DND-41 (cell line): ENCODE data around the gene TRIP13.

ENCODE experiments used
- ATAC-seq: fragments of 200-7000 bp; cut with Tn5 transposase; 3 replicates; pipeline ENCODE4 v1.9.1; 2021; ENCODE audit warnings: low read depth; ENCODE audit not compliant: insufficient read depth
- DNase-seq: peaks from one replicate; pipeline ENCODE4 v3.0.0-alpha.2; 2020
- H2AFZ ChIP-seq: 2 replicates; pipeline ENCODE4 v1.6.0; 2012; ENCODE audit warnings: low read depth, low read length
- H3K27ac ChIP-seq: 2 replicates; pipeline ENCODE4 v1.5.1; 2012; ENCODE audit warnings: low read length, inconsistent platforms
- H3K27me3 ChIP-seq: fragments of 200-600 bp; sonication (generic); 2 replicates; pipeline ENCODE4 v1.6.0; 2012; ENCODE audit warnings: low read length, mild to moderate bottlenecking, inconsistent platforms; ENCODE audit not compliant: insufficient read depth, poor library complexity
- H3K36me3 ChIP-seq: 2 replicates; pipeline ENCODE4 v1.5.1; 2012; ENCODE audit warnings: low read length, inconsistent platforms; ENCODE audit not compliant: insufficient read depth
- H3K4me1 ChIP-seq: 2 replicates; pipeline ENCODE4 v1.5.1; 2012; ENCODE audit warnings: mild to moderate bottlenecking, low read length; ENCODE audit not compliant: insufficient read depth
- H3K4me2 ChIP-seq: 2 replicates; pipeline ENCODE4 v1.6.0; 2012; ENCODE audit warnings: mild to moderate bottlenecking, moderate library complexity, low read length, inconsistent platforms; ENCODE audit not compliant: insufficient read depth
- H3K4me3 ChIP-seq, 2 experiments: fragments of 200-600 bp in 1 of 2; shearing (Covaris generic) in 1 of 2; 2 replicates each; pipeline ENCODE4 v1.5.1; 2012 to 2016; ENCODE audit warnings: inconsistent platforms in 2 of 2, low read length in 2 of 2, mild to moderate bottlenecking in 2 of 2, low read depth in 1 of 2, moderate library complexity in 1 of 2
- H3K79me2 ChIP-seq: 2 replicates; pipeline ENCODE4 v1.6.0; 2012; ENCODE audit warnings: low read length, inconsistent platforms; ENCODE audit not compliant: insufficient read depth
- H3K9ac ChIP-seq: 2 replicates; pipeline ENCODE4 v1.6.0; 2012; ENCODE audit warnings: low read depth, mild to moderate bottlenecking, inconsistent platforms, low read length, moderate library complexity
- H3K9me3 ChIP-seq: 2 replicates; pipeline ENCODE4 v1.5.1; 2012; ENCODE audit warnings: low read length, moderate library complexity, mild to moderate bottlenecking, inconsistent platforms; ENCODE audit not compliant: insufficient read depth, severe bottlenecking
- H4K20me1 ChIP-seq: 2 replicates; pipeline ENCODE4 v1.6.0; 2012; ENCODE audit warnings: low read length; ENCODE audit not compliant: insufficient read depth
- EZH2 ChIP-seq: IDR thresholded peaks from 3 replicates; pipeline ENCODE4 v1.6.1; 2012; ENCODE audit warnings: borderline replicate concordance, low read depth, mild to moderate bottlenecking, moderate library complexity, low read length, inconsistent platforms; ENCODE audit not compliant: severe bottlenecking
- TF ChIP-seq, protein P1 (sequence below): IDR thresholded peaks from 2 replicates; pipeline ENCODE4 v1.5.1; 2012; ENCODE audit warnings: borderline replicate concordance, low read length, moderate library complexity, mild to moderate bottlenecking; ENCODE audit not compliant: poor library complexity, severe bottlenecking; ENCODE audit errors: extremely low read depth

The TRIP13 gene

DNA sequence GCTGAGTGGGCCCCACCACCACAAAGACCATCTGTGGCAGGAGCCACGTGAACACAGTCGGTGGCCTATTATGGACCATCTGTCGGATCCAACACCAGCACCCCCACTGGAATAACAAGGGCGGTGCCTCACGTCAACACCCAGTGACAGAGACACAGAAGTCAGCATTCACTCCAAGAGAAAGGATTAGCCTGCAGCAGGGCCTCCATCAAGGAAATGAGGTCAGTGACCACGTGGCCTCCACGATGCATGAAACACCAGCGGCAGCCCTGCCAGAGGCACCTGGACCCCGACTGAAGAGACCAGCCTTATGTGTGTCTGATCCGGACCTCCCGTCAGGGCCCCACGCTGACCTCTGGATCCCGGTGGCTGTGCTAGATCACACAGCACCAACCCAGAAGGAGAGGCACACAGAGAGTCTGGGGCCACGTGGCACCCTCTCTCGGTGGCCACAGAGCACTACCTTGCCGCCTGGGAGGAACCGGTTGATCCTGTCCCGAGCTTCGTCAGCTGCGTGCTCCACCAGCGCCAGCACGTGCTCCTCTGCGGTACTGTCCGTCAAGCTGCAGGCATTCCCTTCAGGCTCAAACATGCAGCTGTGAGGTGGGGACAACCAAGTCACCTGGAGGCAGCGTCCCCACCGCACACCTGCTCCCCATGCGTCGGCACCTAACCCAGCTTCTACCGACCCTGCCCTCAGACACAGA is 9.1 kb upstream of the TRIP13 start:
- Histone ChIP-seq H3K4me2 (no peak overlapping the region), H3K79me2 (peaks cover 62% of the 10 kb centered on the region), H4K20me1 (peaks cover 71% of the 10 kb centered on the region), H2AFZ (no peak overlapping the region), H3K27me3 (no peaks in the 10 kb centered on the region), H3K4me1 (no peaks in the 10 kb centered on the region), H3K27ac (no peak overlapping the region), H3K9ac (no peak overlapping the region), H3K9me3 (no peaks in the 10 kb centered on the region), H3K36me3 (peaks cover 83% of the 10 kb centered on the region), H3K4me3 (no peak overlapping the region)
- DNase-seq, result no peak
- no peak for ATAC-seq
- TF ChIP-seq EZH2, result no peak
- TF ChIP-seq, protein P1, sequence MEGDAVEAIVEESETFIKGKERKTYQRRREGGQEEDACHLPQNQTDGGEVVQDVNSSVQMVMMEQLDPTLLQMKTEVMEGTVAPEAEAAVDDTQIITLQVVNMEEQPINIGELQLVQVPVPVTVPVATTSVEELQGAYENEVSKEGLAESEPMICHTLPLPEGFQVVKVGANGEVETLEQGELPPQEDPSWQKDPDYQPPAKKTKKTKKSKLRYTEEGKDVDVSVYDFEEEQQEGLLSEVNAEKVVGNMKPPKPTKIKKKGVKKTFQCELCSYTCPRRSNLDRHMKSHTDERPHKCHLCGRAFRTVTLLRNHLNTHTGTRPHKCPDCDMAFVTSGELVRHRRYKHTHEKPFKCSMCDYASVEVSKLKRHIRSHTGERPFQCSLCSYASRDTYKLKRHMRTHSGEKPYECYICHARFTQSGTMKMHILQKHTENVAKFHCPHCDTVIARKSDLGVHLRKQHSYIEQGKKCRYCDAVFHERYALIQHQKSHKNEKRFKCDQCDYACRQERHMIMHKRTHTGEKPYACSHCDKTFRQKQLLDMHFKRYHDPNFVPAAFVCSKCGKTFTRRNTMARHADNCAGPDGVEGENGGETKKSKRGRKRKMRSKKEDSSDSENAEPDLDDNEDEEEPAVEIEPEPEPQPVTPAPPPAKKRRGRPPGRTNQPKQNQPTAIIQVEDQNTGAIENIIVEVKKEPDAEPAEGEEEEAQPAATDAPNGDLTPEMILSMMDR, result no peak

DNA sequence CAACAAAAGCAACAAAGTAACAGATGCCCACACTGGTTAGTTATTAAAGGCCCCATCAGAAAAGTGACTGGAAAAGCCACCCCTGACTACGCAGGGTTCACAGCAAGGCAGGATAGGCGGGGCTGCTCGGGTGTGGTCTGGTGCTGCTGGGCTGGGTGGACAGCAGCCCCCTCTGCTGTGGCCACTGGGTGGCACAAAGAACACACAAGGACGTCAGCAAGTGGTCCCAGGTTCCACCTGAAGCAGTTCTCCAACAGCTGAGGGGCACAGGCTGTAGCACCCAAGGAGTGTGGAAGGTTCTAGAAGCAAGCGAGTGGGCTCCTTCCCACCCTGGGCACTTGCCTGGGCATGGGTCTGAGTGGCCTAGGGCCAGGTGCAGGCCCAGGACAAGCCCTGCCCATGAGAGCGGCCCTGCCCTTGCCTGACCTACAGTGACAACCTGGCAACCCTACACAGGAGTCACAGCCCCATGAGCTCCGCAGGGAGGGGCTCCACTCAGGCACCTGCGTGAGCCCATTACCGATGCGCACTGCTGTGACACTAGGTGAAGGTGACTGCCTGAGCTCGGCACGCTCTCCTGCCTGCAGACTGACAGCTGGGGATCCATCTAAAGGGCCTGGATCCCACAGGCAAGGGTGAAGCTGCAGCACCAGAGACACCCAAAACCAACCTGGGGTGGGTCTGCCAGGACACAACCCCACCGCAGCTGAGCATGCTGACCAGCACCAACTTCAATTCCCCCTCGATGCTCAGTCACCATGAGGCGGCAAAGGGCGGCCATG is 8.1 kb upstream of the TRIP13 start:
- Histone ChIP-seq H3K4me3 (no peak overlapping the region), H3K9me3 (no peaks in the 10 kb centered on the region), H3K27me3 (no peaks in the 10 kb centered on the region), H2AFZ (no peak overlapping the region), H4K20me1 (peaks cover 71% of the 10 kb centered on the region), H3K4me1 (no peaks in the 10 kb centered on the region), H3K9ac (no peak overlapping the region), H3K36me3 (peaks cover 91% of the 10 kb centered on the region), H3K4me2 (no peak overlapping the region), H3K79me2 (peaks cover 67% of the 10 kb centered on the region), H3K27ac (no peak overlapping the region)
- ATAC-seq (no peak), DNase-seq (no peak)
- TF ChIP-seq EZH2, result no peak
- TF ChIP-seq, protein P1, result no peak

DNA sequence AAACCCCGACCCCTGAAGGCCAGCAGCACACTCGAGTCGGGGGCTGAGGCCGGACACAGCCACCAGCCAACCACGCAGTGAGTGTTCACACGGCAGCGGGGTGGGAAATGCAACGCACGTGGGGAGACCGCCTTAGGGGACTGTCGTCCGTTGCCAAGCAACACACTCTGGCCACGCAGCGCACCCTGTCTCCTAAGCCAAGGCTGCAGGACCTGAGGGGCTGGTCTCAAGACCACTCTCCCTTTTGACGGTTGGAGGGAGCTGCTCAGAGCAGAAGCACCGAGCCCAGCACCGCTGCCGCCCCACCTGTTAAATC is 7.6 kb upstream of the TRIP13 start:
- peaks cover 97% of the 10 kb centered on the region for H3K36me3 ChIP-seq
- H3K4me3 ChIP-seq, result no peak overlapping the region
- no peak for TF ChIP-seq EZH2
- TF ChIP-seq, protein P1, result no peak
- H3K27ac ChIP-seq, result no peak overlapping the region
- ATAC-seq (no peak), DNase-seq (no peak)
- H3K9me3 ChIP-seq, result no peaks in the 10 kb centered on the region
- peaks cover under 1% of the 10 kb centered on the region for H3K4me1 ChIP-seq
- H3K79me2 ChIP-seq, result peaks cover 73% of the 10 kb centered on the region
- peaks cover 76% of the 10 kb centered on the region for H4K20me1 ChIP-seq
- H3K4me2 ChIP-seq, result no peak overlapping the region
- H2AFZ ChIP-seq, result no peak overlapping the region
- H3K9ac ChIP-seq, result no peak overlapping the region
- no peaks in the 10 kb centered on the region for H3K27me3 ChIP-seq
